ENCODE measurements around the gene MTR.

DNA sequence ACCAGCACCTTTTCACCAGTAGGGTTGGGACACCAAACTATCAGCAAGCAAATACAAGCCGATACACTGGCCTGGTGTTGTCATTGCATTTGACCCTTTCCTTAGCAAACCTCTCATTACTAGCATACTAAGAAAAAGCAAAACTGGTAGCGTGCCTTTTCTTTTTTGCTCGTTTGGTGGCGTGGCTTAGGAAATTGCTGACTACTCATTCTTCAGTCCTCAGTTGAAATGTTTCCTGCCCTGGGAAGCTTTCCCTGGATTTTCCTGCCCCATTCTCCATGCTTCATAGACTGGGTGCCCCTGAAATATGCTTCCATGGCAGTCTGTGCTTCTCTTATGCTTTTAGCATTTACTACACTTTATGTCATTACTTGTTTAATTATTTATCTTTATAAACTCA is 42.0 kb downstream of the MTR start:
- TF ChIP-seq, protein P1, sequence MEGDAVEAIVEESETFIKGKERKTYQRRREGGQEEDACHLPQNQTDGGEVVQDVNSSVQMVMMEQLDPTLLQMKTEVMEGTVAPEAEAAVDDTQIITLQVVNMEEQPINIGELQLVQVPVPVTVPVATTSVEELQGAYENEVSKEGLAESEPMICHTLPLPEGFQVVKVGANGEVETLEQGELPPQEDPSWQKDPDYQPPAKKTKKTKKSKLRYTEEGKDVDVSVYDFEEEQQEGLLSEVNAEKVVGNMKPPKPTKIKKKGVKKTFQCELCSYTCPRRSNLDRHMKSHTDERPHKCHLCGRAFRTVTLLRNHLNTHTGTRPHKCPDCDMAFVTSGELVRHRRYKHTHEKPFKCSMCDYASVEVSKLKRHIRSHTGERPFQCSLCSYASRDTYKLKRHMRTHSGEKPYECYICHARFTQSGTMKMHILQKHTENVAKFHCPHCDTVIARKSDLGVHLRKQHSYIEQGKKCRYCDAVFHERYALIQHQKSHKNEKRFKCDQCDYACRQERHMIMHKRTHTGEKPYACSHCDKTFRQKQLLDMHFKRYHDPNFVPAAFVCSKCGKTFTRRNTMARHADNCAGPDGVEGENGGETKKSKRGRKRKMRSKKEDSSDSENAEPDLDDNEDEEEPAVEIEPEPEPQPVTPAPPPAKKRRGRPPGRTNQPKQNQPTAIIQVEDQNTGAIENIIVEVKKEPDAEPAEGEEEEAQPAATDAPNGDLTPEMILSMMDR (IDR thresholded peaks at IDR 0.05), result no peak
- TF ChIP-seq POLR2A (IDR thresholded peaks at IDR 0.05), result no peak
- TF ChIP-seq POLR2AphosphoS5 (IDR thresholded peaks at IDR 0.05), result no peak

Data from prostate gland (tissue), 2 donors.